Tongue (tissue), 2 donors: ENCODE data around the gene LRP6. TPM values are rescaled to one million over a fixed set of nuclear protein-coding genes. Genes with fewer than 3 reads are reported as not detected.

Experiments used
- DNase-seq: peaks from one replicate; pipeline ENCODE4 v3.0.0-alpha.2; 2015
- total RNA-seq: library from RNA; depleted of rRNA; stranded (reverse); fragments of >200 nt; gene quantifications from one replicate; pipeline ENCODE4 v1.2.3, GENCODE V29; 2014

LRP6 gene
- total RNA-seq, 1 donor from 2014 or later = 77.6 TPM

GRCh38 chr12:12214635-12215131 lies 52.2 kb downstream of the LRP6 start:
- DNase-seq = no peak

- no peak for DNase-seq
These were observed 52.6 kb downstream of the LRP6 start for GRCh38 chr12:12214201-12214600.

GRCh38 chr12:12212769-12213168 lies 54.1 kb downstream of the LRP6 start:
- DNase-seq = no peak

- DNase-seq = no peak
These were observed 55.9 kb downstream of the LRP6 start for GRCh38 chr12:12210983-12211382.

GRCh38 chr12:12210416-12210815 lies 56.4 kb downstream of the LRP6 start:
- DNase-seq = no peak

- no peak for DNase-seq
These were observed 57.2 kb downstream of the LRP6 start for GRCh38 chr12:12209675-12210074.

GRCh38 chr12:12209043-12209442 lies 57.8 kb downstream of the LRP6 start:
- DNase-seq = no peak

- no peak for DNase-seq
These were observed 59.1 kb downstream of the LRP6 start for GRCh38 chr12:12207746-12208145.

GRCh38 chr12:12206776-12207388 lies 60.0 kb downstream of the LRP6 start:
- DNase-seq = no peak

- no peak for DNase-seq
These were observed 64.1 kb downstream of the LRP6 start for GRCh38 chr12:12202747-12203146.

GRCh38 chr12:12202105-12202504 lies 64.7 kb downstream of the LRP6 start:
- no peak for DNase-seq

- peak; percentile 56 for DNase-seq
These were observed 65.5 kb downstream of the LRP6 start for GRCh38 chr12:12201274-12201758.

- DNase-seq = no peak
These were observed 66.5 kb downstream of the LRP6 start for GRCh38 chr12:12200363-12200762.

- DNase-seq = no peak
These were observed 68.7 kb downstream of the LRP6 start for GRCh38 chr12:12198124-12198523.

- no peak for DNase-seq
These were observed 69.7 kb downstream of the LRP6 start for GRCh38 chr12:12197128-12197527.

- no peak for DNase-seq
These were observed 71.3 kb downstream of the LRP6 start for GRCh38 chr12:12195516-12195915.

- DNase-seq = no peak
These were observed 71.8 kb downstream of the LRP6 start for GRCh38 chr12:12195081-12195480.

- no peak for DNase-seq
These were observed 72.6 kb downstream of the LRP6 start for GRCh38 chr12:12194206-12194605.

- DNase-seq = no peak
These were observed 75.8 kb downstream of the LRP6 start for GRCh38 chr12:12191008-12191407.

GRCh38 chr12:12190087-12190809 lies 76.6 kb downstream of the LRP6 start:
- no peak for DNase-seq

- peak; percentile 17 for DNase-seq
These were observed 81.4 kb downstream of the LRP6 start for GRCh38 chr12:12185414-12185813.

- peak; percentile 19 for DNase-seq
These were observed 84.0 kb downstream of the LRP6 start for GRCh38 chr12:12182703-12183365.

GRCh38 chr12:12181511-12181910 lies 85.3 kb downstream of the LRP6 start:
- no peak for DNase-seq
